ENCODE measurements around the gene GRIA4.

The GRIA4 gene

DNA sequence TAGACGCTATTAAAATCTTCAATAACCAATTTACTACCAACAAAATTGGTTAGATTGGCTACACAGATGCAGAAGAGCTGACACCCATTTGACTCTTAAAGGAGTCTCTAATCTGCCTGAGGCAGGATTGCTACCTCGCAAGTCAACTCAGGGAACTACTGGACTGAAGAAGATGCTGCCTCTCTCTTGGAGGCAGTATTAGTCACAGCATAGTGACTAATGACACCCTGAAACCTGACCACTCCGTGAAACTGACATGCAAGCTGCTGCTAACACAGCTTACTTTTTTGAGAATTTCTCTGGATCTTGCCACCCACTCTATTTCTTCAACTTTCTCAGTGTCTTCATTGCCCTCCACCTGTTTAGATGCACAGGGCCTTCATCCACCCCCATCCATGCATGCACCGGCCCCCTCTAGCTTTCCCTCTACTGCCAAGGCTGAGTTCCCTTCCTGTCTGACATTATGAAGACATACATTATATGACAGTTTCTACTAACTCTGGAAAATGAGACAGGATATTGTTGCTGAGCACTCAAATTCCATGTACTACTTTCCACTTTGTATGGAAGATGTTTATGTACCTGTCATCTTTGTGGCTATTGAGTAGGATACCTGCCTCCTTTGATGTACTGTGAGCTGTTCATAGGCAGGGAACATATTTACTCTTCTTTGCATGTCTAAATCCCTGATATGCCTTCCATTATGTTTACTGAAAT, 229.0 kb downstream of the GRIA4 start:
- TF ChIP-seq REST (IDR thresholded peaks at IDR 0.05; ENCODE audit: insufficient read depth in 1 of 2, low read depth in 2 of 2, low read length in 2 of 2) (no peak), POLR2AphosphoS5 (IDR thresholded peaks at IDR 0.05; ENCODE audit: low read depth, low read length) (no peak), TAF1 (IDR thresholded peaks at IDR 0.05; ENCODE audit: borderline replicate concordance, insufficient read depth, low read length) (no peak), SIN3A (IDR thresholded peaks at IDR 0.05; ENCODE audit: borderline replicate concordance, insufficient read depth, low read length) (no peak), FOXP2 (optimal IDR thresholded peaks at IDR 0.05; ENCODE audit: borderline replicate concordance, extremely low read depth, extremely low read length, insufficient read depth) (no peak)

- no peak for TF ChIP-seq FOXP2 (optimal IDR thresholded peaks at IDR 0.05; ENCODE audit: borderline replicate concordance, extremely low read depth, extremely low read length, insufficient read depth)
- no peak for TF ChIP-seq TAF1 (IDR thresholded peaks at IDR 0.05; ENCODE audit: borderline replicate concordance, insufficient read depth, low read length)
- no peak for TF ChIP-seq POLR2AphosphoS5 (IDR thresholded peaks at IDR 0.05; ENCODE audit: low read depth, low read length)
- no peak for TF ChIP-seq SIN3A (IDR thresholded peaks at IDR 0.05; ENCODE audit: borderline replicate concordance, insufficient read depth, low read length)
- no peak for TF ChIP-seq REST (IDR thresholded peaks at IDR 0.05; ENCODE audit: insufficient read depth in 1 of 2, low read depth in 2 of 2, low read length in 2 of 2)
These were observed 230.5 kb downstream of the GRIA4 start for GRCh38 chr11:105840391-105840790.

DNA sequence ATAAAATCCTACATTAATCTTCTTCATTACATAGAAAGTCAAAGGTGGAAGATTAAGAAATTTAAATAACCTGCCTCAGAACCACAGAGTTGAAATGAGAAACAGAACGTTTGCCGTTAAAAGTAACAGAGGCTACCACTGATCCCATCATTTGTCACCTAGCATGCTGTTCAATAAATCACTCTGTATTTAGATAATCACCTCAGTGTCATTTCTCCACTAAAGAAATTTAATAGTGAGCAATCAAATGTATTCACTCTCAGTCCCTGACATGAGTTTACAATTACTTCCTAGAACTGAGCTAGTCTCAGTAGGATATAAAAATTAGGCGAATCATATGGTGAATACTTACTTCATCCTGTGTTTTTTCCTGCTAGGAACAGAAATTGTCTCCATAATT, 242.5 kb downstream of the GRIA4 start:
- no peak for TF ChIP-seq REST (IDR thresholded peaks at IDR 0.05; ENCODE audit: insufficient read depth in 1 of 2, low read depth in 2 of 2, low read length in 2 of 2)
- TF ChIP-seq TAF1 (IDR thresholded peaks at IDR 0.05; ENCODE audit: borderline replicate concordance, insufficient read depth, low read length): no peak
- TF ChIP-seq POLR2AphosphoS5 (IDR thresholded peaks at IDR 0.05; ENCODE audit: low read depth, low read length): no peak
- TF ChIP-seq FOXP2 (optimal IDR thresholded peaks at IDR 0.05; ENCODE audit: borderline replicate concordance, extremely low read depth, extremely low read length, insufficient read depth): no peak
- TF ChIP-seq SIN3A (IDR thresholded peaks at IDR 0.05; ENCODE audit: borderline replicate concordance, insufficient read depth, low read length): no peak

DNA sequence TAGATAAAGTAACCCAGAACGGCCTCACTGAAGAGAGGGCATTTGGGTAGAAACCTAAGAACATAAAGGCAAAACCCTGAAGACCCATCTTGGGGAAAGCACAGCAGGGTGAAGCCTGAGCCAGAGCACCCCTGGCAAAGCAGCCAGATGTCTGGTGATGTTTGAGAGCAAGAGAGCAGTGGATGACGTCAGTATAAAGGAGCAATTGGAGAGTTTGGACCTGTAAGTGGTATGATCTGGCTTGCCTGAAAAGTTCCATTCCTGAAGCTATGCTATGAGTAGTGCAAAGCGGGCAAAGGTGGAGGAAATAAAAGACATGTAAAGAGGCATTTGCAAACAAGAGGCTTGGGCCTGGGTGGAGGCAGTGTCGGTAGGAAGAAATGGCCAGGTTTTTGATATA, 244.4 kb downstream of the GRIA4 start:
- TF ChIP-seq FOXP2 (optimal IDR thresholded peaks at IDR 0.05; ENCODE audit: borderline replicate concordance, extremely low read depth, extremely low read length, insufficient read depth): no peak
- no peak for TF ChIP-seq REST (IDR thresholded peaks at IDR 0.05; ENCODE audit: insufficient read depth in 1 of 2, low read depth in 2 of 2, low read length in 2 of 2)
- TF ChIP-seq SIN3A (IDR thresholded peaks at IDR 0.05; ENCODE audit: borderline replicate concordance, insufficient read depth, low read length): no peak
- TF ChIP-seq TAF1 (IDR thresholded peaks at IDR 0.05; ENCODE audit: borderline replicate concordance, insufficient read depth, low read length): no peak
- TF ChIP-seq POLR2AphosphoS5 (IDR thresholded peaks at IDR 0.05; ENCODE audit: low read depth, low read length): no peak

Measured in PFSK-1 (cell line).